Measurements from ENCODE around the gene DTX2. TPM values are rescaled to one million over a fixed set of nuclear protein-coding genes. Genes with fewer than 3 reads are reported as not detected.
A peak's percentile ranks its signal among the peaks of the same experiment; 100 is the strongest.
"Not testable (repeated sequence)": the region's sequence is repeated elsewhere in the genome, so short reads cannot be mapped to it uniquely, and the experiment has no call there.

DTX2 gene
- total RNA-seq, 1 experiment from 2014 or later = 100 TPM

- peak overlapping the region; percentile 70 for H3K27ac ChIP-seq
- H3K4me2 ChIP-seq = peak overlapping the region; percentile 90
- H3K9me2 ChIP-seq (ENCODE audit: insufficient read depth); H4K20me1 ChIP-seq (ENCODE audit: insufficient read depth); H3K27me3 ChIP-seq (ENCODE audit: insufficient read depth, low read depth); BruUV-seq (replicated peaks); H3K9me3 ChIP-seq (ENCODE audit: insufficient read depth, low read depth); POLR2A ChIA-PET (ENCODE audit: unreplicated experiment); H3K36me3 ChIP-seq (ENCODE audit: low read depth); H3F3A ChIP-seq (ENCODE audit: insufficient read depth, low read depth); intact Hi-C loops (cut with micrococcal nuclease; ENCODE audit: unreplicated experiment); CTCF ChIA-PET; H3K4me1 ChIP-seq (replicated peaks; ENCODE audit: insufficient read depth): not testable (repeated sequence)
- peaks cover 30% of the 10 kb centered on the region for H3K79me2 ChIP-seq (ENCODE audit: low read depth)
- peak overlapping the region; percentile 74 for H2AFZ ChIP-seq
- peak; percentile 52 to 83 for DNase-seq
- H3K4me3 ChIP-seq = peak overlapping the region; percentile 63
These were observed 87.7 kb downstream of the DTX2 start for GRCh38 chr7:76549025-76549854.

- Histone ChIP-seq H3K4me2 (peak overlapping the region; percentile 90), H2AFZ (0 out of 2 replicates have a peak overlapping the region, but pooled peaks have one; percentile 74), H3K79me2 (ENCODE audit: low read depth) (peaks cover 34% of the 10 kb centered on the region), H3K27ac (peak overlapping the region; percentile 70), H3K4me3 (peak overlapping the region; percentile 63)
- DNase-seq; BruUV-seq (replicated peaks); H3K27me3 ChIP-seq (ENCODE audit: insufficient read depth, low read depth); POLR2A ChIA-PET (ENCODE audit: unreplicated experiment); H3K4me1 ChIP-seq (replicated peaks; ENCODE audit: insufficient read depth); intact Hi-C loops (cut with micrococcal nuclease; ENCODE audit: unreplicated experiment); CTCF ChIA-PET; H3F3A ChIP-seq (ENCODE audit: insufficient read depth, low read depth); H3K36me3 ChIP-seq (ENCODE audit: low read depth); H3K9me3 ChIP-seq (ENCODE audit: insufficient read depth, low read depth); H3K9me2 ChIP-seq (ENCODE audit: insufficient read depth); H4K20me1 ChIP-seq (ENCODE audit: insufficient read depth): not testable (repeated sequence)
These were observed 88.3 kb downstream of the DTX2 start for GRCh38 chr7:76549855-76550248.

GRCh38 chr7:76551992-76552391, 90.5 kb downstream of the DTX2 start:
- BruUV-seq (replicated peaks) = not testable (repeated sequence)
- 0 out of 2 replicates have a peak overlapping the region, but pooled peaks have one; percentile 3 for H3K4me2 ChIP-seq

More at GRCh38 chr7:76551992-76552391, 90.5 kb downstream of the DTX2 start:
- H2AFZ ChIP-seq; H3K27me3 ChIP-seq (ENCODE audit: insufficient read depth, low read depth); H3K9me2 ChIP-seq (ENCODE audit: insufficient read depth); H3K4me3 ChIP-seq; H4K20me1 ChIP-seq (ENCODE audit: insufficient read depth); H3K36me3 ChIP-seq (ENCODE audit: low read depth); H3K4me1 ChIP-seq (replicated peaks; ENCODE audit: insufficient read depth); CTCF ChIA-PET; intact Hi-C loops (cut with micrococcal nuclease; ENCODE audit: unreplicated experiment); H3K27ac ChIP-seq; DNase-seq; H3K9me3 ChIP-seq (ENCODE audit: insufficient read depth, low read depth); POLR2A ChIA-PET (ENCODE audit: unreplicated experiment); H3F3A ChIP-seq (ENCODE audit: insufficient read depth, low read depth): not testable (repeated sequence)
- H3K79me2 ChIP-seq (ENCODE audit: low read depth) = peaks cover 50% of the 10 kb centered on the region

Other genes starting within 250 kb of the DTX2 start
- 376 and 414 TPM in 2 replicates for gene HSPB1, start 159.0 kb upstream of the DTX2 start, total RNA-seq (2021)
- 206 and 250 TPM in 2 replicates for gene YWHAG, start 102.7 kb upstream of the DTX2 start, total RNA-seq (2021)
- gene SSC4D, start 52.0 kb upstream of the DTX2 start, total RNA-seq (2021) = 3.5 and 3.9 TPM in 2 replicates
- gene ZP3, start 36.8 kb upstream of the DTX2 start, total RNA-seq (2021) = 14.2 and 20.9 TPM in 2 replicates
- 16.8 and 19.2 TPM in 2 replicates for gene UPK3B, start 48.8 kb downstream of the DTX2 start, total RNA-seq (2021)
- not detected in 2 replicates for gene SPDYE16, start 81.6 kb downstream of the DTX2 start, total RNA-seq (2021)
- gene POMZP3, start 165.6 kb downstream of the DTX2 start, total RNA-seq (2021) = 12.0 and 14.7 TPM in 2 replicates

Data from PC-9 (cell line).